Measurements from ENCODE around the gene IQCH. TPM values are rescaled to one million over a fixed set of nuclear protein-coding genes. Genes with fewer than 3 reads are reported as not detected.

IQCH gene
- polyA plus RNA-seq, 1 of the 3 experiments (the other 2 are of a cell fraction): 0.81 TPM

DNA sequence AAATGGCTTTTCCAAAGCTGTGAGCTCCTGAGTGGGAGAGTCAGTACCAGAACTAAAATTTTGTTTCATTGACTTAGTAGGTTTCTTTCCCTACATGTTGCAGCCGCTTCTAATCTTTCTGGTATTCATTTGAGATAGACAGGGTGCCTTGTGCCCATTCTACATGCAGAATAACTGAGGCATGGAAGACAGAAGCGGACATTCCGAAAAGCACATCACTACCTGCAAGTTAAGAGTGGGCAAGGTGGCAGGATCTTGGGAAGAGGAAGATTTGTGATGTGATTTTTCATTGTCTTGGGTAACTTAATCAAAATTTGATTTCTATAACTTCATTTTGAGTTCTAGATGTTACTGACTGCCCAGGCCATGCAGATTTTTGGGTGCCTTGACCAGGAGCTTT is 289.9 kb downstream of the IQCH start:
- WGBS (ENCODE audit: low lambda C conversion rate): 93% methylated on average over 3 of the region's 3 CpGs
- TF ChIP-seq NRF1 (IDR thresholded peaks at IDR 0.05; ENCODE audit: low read depth, low read length) (no peak), MXI1 (IDR thresholded peaks at IDR 0.05; ENCODE audit: low read depth, low read length) (no peak), SMC3 (IDR thresholded peaks at IDR 0.05; ENCODE audit: low read depth, low read length) (no peak), JUND (IDR thresholded peaks at IDR 0.05) (no peak), RCOR1 (IDR thresholded peaks at IDR 0.05; ENCODE audit: low read length) (no peak), NFIC (IDR thresholded peaks at IDR 0.05; ENCODE audit: borderline replicate concordance) (no peak), EZH2phosphoT487 (IDR thresholded peaks at IDR 0.05; ENCODE audit: borderline replicate concordance, low read depth) (no peak), YY1 (IDR thresholded peaks at IDR 0.05; ENCODE audit: low read depth) (no peak), RFX5 (IDR thresholded peaks at IDR 0.05; ENCODE audit: low read length) (no peak), EP300 (IDR thresholded peaks at IDR 0.05; ENCODE audit: borderline replicate concordance in 1 of 2, low read depth in 1 of 2, low read length in 1 of 2) (no peak), RAD21 (IDR thresholded peaks at IDR 0.05; ENCODE audit: low read length) (no peak), FOXM1 (IDR thresholded peaks at IDR 0.05; ENCODE audit: low read depth) (no peak)
- TF ChIP-seq, protein P1, sequence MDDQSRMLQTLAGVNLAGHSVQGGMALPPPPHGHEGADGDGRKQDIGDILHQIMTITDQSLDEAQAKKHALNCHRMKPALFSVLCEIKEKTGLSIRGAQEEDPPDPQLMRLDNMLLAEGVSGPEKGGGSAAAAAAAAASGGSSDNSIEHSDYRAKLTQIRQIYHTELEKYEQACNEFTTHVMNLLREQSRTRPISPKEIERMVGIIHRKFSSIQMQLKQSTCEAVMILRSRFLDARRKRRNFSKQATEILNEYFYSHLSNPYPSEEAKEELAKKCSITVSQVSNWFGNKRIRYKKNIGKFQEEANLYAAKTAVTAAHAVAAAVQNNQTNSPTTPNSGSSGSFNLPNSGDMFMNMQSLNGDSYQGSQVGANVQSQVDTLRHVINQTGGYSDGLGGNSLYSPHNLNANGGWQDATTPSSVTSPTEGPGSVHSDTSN (IDR thresholded peaks at IDR 0.05): no peak
- TF ChIP-seq, protein P2, sequence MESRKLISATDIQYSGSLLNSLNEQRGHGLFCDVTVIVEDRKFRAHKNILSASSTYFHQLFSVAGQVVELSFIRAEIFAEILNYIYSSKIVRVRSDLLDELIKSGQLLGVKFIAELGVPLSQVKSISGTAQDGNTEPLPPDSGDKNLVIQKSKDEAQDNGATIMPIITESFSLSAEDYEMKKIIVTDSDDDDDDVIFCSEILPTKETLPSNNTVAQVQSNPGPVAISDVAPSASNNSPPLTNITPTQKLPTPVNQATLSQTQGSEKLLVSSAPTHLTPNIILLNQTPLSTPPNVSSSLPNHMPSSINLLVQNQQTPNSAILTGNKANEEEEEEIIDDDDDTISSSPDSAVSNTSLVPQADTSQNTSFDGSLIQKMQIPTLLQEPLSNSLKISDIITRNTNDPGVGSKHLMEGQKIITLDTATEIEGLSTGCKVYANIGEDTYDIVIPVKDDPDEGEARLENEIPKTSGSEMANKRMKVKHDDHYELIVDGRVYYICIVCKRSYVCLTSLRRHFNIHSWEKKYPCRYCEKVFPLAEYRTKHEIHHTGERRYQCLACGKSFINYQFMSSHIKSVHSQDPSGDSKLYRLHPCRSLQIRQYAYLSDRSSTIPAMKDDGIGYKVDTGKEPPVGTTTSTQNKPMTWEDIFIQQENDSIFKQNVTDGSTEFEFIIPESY (IDR thresholded peaks at IDR 0.05; ENCODE audit: borderline replicate concordance, low read depth): no peak
- TF ChIP-seq, protein P3, sequence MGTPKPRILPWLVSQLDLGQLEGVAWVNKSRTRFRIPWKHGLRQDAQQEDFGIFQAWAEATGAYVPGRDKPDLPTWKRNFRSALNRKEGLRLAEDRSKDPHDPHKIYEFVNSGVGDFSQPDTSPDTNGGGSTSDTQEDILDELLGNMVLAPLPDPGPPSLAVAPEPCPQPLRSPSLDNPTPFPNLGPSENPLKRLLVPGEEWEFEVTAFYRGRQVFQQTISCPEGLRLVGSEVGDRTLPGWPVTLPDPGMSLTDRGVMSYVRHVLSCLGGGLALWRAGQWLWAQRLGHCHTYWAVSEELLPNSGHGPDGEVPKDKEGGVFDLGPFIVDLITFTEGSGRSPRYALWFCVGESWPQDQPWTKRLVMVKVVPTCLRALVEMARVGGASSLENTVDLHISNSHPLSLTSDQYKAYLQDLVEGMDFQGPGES (IDR thresholded peaks at IDR 0.05; ENCODE audit: low read depth, low read length): no peak
- TF ChIP-seq, protein P4, sequence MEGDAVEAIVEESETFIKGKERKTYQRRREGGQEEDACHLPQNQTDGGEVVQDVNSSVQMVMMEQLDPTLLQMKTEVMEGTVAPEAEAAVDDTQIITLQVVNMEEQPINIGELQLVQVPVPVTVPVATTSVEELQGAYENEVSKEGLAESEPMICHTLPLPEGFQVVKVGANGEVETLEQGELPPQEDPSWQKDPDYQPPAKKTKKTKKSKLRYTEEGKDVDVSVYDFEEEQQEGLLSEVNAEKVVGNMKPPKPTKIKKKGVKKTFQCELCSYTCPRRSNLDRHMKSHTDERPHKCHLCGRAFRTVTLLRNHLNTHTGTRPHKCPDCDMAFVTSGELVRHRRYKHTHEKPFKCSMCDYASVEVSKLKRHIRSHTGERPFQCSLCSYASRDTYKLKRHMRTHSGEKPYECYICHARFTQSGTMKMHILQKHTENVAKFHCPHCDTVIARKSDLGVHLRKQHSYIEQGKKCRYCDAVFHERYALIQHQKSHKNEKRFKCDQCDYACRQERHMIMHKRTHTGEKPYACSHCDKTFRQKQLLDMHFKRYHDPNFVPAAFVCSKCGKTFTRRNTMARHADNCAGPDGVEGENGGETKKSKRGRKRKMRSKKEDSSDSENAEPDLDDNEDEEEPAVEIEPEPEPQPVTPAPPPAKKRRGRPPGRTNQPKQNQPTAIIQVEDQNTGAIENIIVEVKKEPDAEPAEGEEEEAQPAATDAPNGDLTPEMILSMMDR (IDR thresholded peaks at IDR 0.05): no peak
- CTCF ChIA-PET: interaction anchor here (0.9 to 1.9 kb wide), 2 partner anchors 22 to 297 kb away, joined by 3 to 4 read pairs; no protein-coding TSS in a partner anchor
- H3K27ac ChIP-seq (ENCODE audit: low read depth in 2 of 2, low read length in 1 of 2): no peak overlapping the region
- no peaks in the 10 kb centered on the region for H3K27me3 ChIP-seq (ENCODE audit: insufficient read depth)
- no peak overlapping the region for H2AFZ ChIP-seq (ENCODE audit: low read depth)
- no peaks in the 10 kb centered on the region for H3K9me3 ChIP-seq
- H4K20me1 ChIP-seq (ENCODE audit: insufficient read depth): no peaks in the 10 kb centered on the region
- H3K9me2 ChIP-seq: no peaks in the 10 kb centered on the region
- POLR2A ChIA-PET: no interaction called here
- peaks cover 23 to 25% of the 10 kb centered on the region in 2 experiments; a peak in 3 of 4 replicates for H3K4me1 ChIP-seq (ENCODE audit: control insufficient read depth in 1 of 2, insufficient read depth in 2 of 2, low read depth in 1 of 2, low read length in 1 of 2)
- peaks cover 15% of the 10 kb centered on the region for H3F3A ChIP-seq (replicated peaks; ENCODE audit: insufficient read depth)
- no peak overlapping the region for H3K4me3 ChIP-seq (ENCODE audit: low read depth in 2 of 2, low read length in 1 of 2)
- no peak for DNase-seq
- no peak overlapping the region; the same call in 1 of the 2 replicates for H3K4me2 ChIP-seq
- peaks cover 24% of the 10 kb centered on the region for H3K79me2 ChIP-seq (ENCODE audit: insufficient read depth)
- H3K9ac ChIP-seq: no peak overlapping the region
- H3K36me3 ChIP-seq (replicated peaks in 1 of 2; ENCODE audit: control insufficient read depth in 1 of 2, insufficient read depth in 2 of 2, low read length in 1 of 2): peaks cover 0 to 19% of the 10 kb centered on the region in 2 experiments
